ENCODE results near the gene SSR1.

SSR1 gene

GRCh38 chr6:7311917-7312615, 933 bp downstream of the SSR1 start:
- no peak for TF ChIP-seq CTCF (IDR thresholded peaks at IDR 0.05; ENCODE audit: low read depth, low read length)
- peaks cover 29% of the 10 kb centered on the region for H3K36me3 ChIP-seq
- DNase-seq = no peak
- H3K4me3 ChIP-seq (ENCODE audit: low read depth, low read length) = peak overlapping the region; percentile 96
- no peaks in the 10 kb centered on the region for H3K27me3 ChIP-seq
- no peaks in the 10 kb centered on the region for H3K9me3 ChIP-seq
- H3K4me1 ChIP-seq = no peaks in the 10 kb centered on the region

GRCh38 chr6:7311176-7311575, 1.8 kb downstream of the SSR1 start:
- TF ChIP-seq CTCF (IDR thresholded peaks at IDR 0.05; ENCODE audit: low read depth, low read length) = no peak
- Histone ChIP-seq H3K27me3 (no peaks in the 10 kb centered on the region), H3K36me3 (peaks cover 31% of the 10 kb centered on the region), H3K9me3 (no peaks in the 10 kb centered on the region), H3K4me3 (ENCODE audit: low read depth, low read length) (peak overlapping the region; percentile 96), H3K4me1 (no peaks in the 10 kb centered on the region)
- DNase-seq = no peak

- Histone ChIP-seq H3K4me1 (no peaks in the 10 kb centered on the region), H3K27me3 (no peaks in the 10 kb centered on the region), H3K9me3 (no peaks in the 10 kb centered on the region), H3K36me3 (peaks cover 41% of the 10 kb centered on the region), H3K4me3 (ENCODE audit: low read depth, low read length) (no peak overlapping the region)
- DNase-seq = no peak
- TF ChIP-seq CTCF (IDR thresholded peaks at IDR 0.05; ENCODE audit: low read depth, low read length) = no peak
Measured at GRCh38 chr6:7309050-7309449, 3.9 kb downstream of the SSR1 start.

DNA sequence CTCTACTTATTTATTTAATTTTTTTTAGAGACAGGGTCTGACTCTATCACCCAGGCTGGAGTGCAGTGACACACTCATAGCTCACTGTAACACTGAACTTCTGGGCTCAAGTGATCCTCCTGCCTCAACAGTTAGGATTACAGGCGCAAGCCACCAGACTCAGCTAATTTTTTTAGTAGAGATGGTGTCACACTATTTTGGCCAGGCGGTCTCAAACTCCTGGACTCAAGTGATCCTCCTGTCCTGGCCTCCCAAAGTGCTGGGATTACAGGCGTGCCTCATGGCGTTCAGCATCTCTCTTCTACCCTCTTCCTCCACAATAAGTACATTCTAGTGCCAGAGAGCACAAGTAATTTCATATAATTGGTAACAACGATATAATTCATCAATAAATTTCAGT, 5.5 kb downstream of the SSR1 start:
- Histone ChIP-seq H3K27me3 (no peaks in the 10 kb centered on the region), H3K9me3 (no peaks in the 10 kb centered on the region), H3K36me3 (peaks cover 53% of the 10 kb centered on the region), H3K4me1 (no peaks in the 10 kb centered on the region), H3K4me3 (ENCODE audit: low read depth, low read length) (no peak overlapping the region)
- DNase-seq = no peak
- no peak for TF ChIP-seq CTCF (IDR thresholded peaks at IDR 0.05; ENCODE audit: low read depth, low read length)

- no peaks in the 10 kb centered on the region for H3K4me1 ChIP-seq
- DNase-seq = no peak
- peaks cover 78% of the 10 kb centered on the region for H3K36me3 ChIP-seq
- H3K9me3 ChIP-seq = no peaks in the 10 kb centered on the region
- TF ChIP-seq CTCF (IDR thresholded peaks at IDR 0.05; ENCODE audit: low read depth, low read length) = no peak
- H3K27me3 ChIP-seq = no peaks in the 10 kb centered on the region
- no peak overlapping the region for H3K4me3 ChIP-seq (ENCODE audit: low read depth, low read length)
Measured at GRCh38 chr6:7304821-7305220, 8.2 kb downstream of the SSR1 start.

DNA sequence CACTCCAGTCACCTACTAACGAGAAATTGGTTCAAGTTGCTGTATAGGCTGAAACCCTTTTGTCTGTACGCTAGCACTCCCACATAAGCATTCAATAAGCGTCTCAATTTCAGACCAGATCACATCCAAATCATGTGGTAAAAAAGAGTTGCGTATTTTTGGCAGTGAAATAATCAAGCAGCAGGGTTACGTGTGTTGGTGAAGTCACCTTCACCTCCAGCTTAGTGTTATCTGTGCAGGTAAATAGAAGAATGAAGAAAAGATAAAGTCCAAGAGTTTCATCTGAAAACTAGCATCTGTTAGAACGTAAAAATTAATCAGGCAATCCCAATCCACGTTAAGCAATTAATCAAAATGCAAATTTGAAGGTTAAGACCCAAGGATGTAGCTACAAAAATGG, 11.3 kb downstream of the SSR1 start:
- Histone ChIP-seq H3K4me3 (ENCODE audit: low read depth, low read length) (no peak overlapping the region), H3K36me3 (peaks cover 75% of the 10 kb centered on the region), H3K9me3 (no peaks in the 10 kb centered on the region), H3K4me1 (peaks cover 6% of the 10 kb centered on the region), H3K27me3 (no peaks in the 10 kb centered on the region)
- no peak for DNase-seq
- no peak for TF ChIP-seq CTCF (IDR thresholded peaks at IDR 0.05; ENCODE audit: low read depth, low read length)

Data from BE2C (cell line).